Erythroblast (primary cell): Measurements from ENCODE around the gene BHLHE23.

ENCODE experiments used
- GATA1 ChIP-seq: IDR thresholded peaks from 2 replicates; pipeline ENCODE4 v1.6.1; 2011; ENCODE audit warnings: low read depth, mild to moderate bottlenecking, control low read depth, low read length, moderate library complexity
- POLR2A ChIP-seq: IDR thresholded peaks from 2 replicates; pipeline ENCODE4 v1.6.1; 2011; ENCODE audit warnings: mild to moderate bottlenecking, low read length

- no peak for TF ChIP-seq POLR2A
- no peak for TF ChIP-seq GATA1
Observed at GRCh38 chr20:63028461-63028921, 21.7 kb upstream of the BHLHE23 start.
